GM19463 (cell line): ENCODE measurements around the gene CPEB2.

Source experiments
- ATAC-seq: cut with Tn5 transposase; IDR thresholded peaks from one replicate; pipeline ENCODE4 v1.9.1; 2021; ENCODE audit warnings: mild to moderate bottlenecking, moderate library complexity; ENCODE audit not compliant: unreplicated experiment

CPEB2 gene

DNA sequence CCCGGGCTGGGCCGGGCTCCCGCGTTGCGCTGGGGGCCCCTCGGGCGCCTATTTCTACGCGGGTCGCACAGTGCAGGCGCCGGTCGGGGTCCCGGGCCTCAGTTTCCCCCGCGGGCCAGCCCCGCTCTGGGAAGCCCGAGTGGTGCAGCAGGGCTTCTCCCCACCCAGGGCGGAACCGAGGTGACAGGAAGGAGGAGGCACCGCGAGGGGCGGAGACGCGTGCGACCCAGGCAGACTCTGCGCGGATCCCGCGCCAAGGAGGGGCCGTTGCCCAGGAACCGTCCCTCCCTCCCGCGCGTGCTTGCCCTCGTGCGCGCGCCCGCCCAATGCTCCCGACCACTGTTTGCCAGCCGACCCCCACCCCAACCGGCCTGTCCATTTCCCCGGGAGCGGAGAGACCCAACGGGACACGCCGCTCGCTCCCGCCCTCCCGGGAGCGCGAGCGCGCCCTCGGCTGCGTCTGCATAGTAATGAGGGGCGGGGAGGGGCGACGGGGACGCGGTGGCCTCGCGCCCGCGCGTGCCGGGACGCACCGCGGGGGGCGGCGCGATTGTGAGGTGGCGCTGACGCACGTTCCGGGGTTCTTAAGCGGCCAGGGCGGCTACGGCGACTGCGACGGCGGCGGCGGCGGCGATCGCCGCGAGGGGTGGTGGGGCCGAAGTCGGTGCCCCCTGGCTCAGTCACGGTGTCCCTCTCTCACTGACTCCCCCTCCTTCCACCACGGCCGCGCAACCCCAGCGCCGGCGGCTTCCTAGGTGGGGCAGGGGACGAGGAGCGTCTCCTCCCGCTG lies at the start of gene CPEB2:
Gene CPEB2, plus strand, starts transcription at position 613 of the 790 bp plus-strand sequence. CDS start 193 bp downstream, outside the sequence.
- ATAC-seq = peak; percentile 56

DNA sequence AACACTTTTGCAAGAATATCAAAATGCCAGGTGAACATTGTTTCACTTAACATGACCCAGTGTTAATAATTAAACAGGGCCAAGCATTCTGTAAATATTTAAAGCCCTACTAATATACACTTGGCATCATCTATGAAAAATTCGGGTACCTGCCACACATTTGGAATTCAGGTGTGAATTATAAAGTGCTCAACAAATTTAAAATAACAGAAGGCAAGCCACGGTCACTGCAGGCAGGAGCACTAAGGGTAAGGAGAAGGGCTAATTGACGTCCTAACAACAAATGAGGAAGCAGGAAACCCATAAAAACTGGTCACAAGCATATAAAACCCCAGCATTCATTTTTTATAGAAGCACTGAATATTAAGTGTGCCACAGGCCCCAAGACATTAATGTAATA lies 43.8 kb upstream of the CPEB2 start:
- ATAC-seq = no peak

DNA sequence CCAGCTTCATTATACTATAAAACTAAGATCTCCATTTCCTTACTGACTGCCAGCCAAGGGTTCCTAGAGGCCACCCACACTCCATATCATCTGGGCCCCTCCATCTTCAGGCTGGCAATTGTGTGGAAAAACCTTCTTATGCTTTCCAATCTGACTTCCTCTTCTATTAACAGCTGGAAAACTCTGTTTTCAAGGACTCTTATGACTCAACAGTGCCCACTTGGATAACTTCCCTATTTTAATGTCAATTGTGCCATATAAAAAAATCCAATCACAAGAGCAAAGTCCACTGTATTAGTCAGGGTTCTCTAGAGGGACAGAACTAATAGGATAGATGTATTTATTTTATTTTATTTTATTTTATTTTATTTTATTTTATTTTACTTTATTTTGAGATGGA lies 41.0 kb upstream of the CPEB2 start:
- no peak for ATAC-seq

DNA sequence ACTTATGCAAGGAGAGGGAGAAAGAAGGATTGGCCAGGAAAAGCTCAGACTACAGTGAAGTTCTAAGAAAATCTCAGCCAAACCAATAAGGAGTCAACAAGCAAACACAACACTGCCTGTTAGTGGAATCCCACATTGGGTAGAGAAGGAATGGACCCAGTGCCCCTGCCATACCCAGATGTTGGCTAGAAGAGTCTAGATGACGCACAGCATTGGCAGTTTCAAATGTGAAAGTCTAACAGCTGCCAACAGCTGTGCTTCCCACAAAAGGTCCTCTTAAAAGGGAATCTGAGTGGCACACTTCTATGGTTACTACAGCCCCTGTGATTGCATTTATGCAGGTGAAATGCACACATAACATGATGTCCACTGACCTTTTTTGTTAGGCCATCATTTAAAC lies 37.2 kb upstream of the CPEB2 start:
- ATAC-seq = no peak

DNA sequence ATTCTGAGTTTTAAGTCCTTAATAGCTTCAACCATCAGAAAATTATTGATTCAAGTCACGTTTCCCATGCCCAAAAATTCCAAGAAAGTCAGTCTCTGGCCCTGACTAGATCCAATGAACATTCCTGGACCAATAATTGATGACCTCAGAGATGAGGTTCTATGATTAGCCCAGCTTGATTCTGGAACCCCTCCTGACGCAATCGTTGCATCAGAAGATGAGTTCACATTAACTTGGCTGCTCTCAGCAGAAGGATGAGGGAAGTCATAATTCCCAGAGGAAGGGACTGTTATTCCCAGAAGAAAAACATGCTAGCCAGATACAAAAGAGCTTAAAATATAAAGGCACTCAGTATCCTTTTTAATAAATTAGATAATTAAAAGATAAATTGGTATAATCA lies 34.3 kb upstream of the CPEB2 start:
- ATAC-seq = no peak

DNA sequence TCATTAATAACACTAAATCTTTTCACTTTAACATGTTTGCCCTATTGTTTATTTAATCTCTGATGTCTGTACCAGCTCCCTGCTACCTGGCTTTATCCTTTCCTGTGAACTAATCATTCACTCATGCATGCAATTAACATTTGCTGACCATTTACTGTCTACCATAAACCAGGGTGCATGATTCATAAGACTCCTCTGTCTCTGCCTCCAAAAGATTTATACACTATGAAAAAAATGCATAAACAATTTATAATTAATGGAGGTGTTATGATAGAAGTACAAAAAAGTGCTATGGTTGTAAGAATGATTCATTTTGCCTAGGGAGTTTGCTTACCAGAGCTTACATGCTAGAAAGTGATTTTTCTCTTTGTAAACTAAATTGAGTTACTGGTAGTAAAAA lies 24.5 kb upstream of the CPEB2 start:
- no peak for ATAC-seq

DNA sequence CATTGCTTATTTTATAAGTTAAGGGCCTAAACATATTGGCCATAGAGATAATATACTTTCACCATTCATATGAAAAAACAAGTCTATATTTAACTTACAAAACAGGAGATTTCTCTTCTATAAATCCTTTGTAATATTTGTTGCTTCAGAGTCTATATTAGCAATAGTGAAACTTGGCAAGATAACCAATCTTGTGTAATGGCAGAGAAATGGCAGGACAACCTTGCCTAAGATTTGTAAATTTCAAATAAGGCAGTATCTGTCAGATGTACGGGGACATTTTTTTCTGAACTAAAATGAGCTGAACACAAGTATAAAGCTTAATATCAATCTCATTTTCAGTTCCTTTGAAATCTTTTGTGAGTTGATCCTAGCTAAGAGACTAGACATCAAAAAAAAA lies 17.8 kb upstream of the CPEB2 start:
- no peak for ATAC-seq

DNA sequence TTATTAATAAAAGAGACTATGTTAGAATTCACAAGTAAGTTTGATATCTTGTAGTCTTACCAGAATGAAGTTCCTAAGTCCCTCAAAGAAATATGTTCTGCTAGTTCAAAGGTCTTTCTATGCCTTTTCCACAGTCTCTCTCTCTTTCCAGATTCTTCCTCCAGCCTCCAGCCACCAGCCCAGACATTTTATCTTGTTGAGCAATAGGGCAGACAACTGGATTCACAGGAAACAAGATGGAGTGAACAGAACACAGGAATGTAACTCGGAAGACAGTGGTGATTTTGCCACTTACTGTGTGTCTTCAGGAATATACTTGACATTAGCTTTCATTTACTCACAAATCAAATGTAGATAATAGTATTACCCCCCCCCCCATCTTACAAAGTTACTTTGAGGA lies 17.1 kb upstream of the CPEB2 start:
- no peak for ATAC-seq

DNA sequence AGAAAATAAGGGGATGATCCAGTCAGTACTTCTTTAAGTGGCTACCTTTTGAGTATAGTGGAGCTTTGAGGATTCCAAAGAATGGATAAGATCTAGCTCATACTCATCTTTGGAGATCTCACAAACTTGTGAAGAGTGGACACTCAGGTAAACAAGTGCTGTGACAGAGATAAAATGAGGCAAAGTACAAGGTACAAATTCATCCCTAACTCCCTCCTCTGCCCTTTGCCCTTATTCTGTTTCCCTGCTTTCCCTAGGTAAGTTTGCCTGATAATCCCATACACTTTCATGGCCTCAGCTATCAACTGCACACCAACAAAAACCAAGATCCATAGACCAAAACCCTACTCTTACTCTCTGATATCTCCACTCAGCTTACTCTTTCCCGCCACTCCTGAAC lies 16.4 kb upstream of the CPEB2 start:
- ATAC-seq = no peak

DNA sequence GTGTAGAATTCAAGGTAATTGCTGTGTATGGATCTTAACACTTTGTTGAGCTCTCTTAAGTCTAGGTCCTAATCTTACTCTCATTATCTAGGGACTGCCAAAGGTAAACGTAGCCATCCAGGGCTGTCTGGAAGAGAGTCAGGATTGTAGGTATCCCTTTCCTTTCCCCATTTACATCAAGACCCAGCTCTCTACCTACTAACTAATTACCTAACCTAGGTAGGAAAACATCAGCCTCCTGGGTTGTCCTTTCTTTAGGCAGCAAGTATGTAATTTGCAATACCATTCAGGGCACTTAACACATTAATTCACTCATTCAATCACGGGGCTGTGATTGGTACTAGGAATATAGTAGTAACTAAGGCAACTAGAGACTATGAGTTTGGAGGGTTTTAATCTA lies 15.2 kb upstream of the CPEB2 start:
- no peak for ATAC-seq

DNA sequence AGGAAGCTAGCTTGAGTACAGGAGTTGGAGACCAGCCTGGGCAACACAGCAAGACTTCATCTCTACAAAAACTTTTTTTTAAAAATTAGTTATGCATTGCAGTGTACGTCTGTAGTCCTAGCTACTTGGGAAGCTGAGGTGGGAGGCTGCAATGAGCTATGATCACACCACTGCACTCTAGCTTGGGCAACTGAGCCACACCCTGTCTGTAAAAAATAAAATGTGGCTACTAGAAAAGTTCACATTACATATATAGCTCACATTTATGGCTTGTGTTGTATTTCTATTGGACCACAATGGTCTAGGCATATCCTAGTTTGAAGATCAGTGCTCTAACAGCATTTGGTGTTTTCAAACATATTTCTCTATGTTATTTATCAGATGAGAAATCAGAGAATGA lies 11.8 kb upstream of the CPEB2 start:
- ATAC-seq = no peak

DNA sequence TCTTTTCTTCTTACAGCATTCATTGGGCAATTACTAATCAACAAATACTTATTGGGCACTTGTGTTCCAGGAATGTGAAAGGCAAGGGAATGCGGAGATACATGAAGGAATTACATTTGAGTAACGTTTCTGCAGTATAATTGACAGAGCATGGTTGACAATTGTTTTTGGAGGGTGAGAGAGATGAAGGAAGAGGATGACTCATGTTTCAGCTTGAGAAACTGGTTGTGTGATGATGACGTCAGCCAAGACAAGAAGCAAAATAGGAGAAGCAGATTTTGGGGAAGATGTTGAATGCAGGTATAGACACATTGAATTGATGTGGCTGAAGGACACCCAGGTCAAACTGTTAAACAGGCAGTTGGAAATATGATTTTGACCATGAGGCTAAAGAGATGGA lies 8.0 kb upstream of the CPEB2 start:
- no peak for ATAC-seq

DNA sequence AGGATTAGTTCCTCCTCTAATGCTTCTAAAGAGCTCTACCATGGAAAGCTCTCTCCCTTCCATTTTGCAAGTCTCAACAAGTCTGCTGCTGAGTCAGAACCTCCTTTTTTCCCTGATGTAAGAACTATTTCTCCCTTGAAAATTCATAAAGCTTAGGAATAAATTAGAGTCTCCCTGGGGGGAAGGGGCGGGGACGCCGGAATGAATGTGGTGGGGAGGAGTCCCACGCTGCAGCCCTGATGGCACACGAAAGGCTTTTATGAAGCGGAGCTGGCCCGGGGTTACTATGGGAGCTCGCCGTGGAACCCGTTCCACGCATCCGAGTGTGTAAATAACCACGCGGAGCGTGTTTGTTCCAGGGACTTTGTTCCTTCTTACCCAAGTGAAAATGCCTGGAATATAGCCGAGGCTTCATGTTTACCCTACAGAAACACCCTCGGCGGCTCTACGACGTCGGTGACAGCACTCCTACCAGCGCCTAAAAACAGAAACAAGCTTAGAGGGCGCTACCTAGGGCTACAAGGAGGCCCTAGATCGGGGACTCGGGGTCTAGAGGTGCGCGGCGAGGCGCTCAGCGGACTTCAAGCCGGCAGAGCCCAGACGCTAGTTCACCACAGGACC lies 923 bp upstream of the CPEB2 start:
- ATAC-seq = peak; percentile 19

DNA sequence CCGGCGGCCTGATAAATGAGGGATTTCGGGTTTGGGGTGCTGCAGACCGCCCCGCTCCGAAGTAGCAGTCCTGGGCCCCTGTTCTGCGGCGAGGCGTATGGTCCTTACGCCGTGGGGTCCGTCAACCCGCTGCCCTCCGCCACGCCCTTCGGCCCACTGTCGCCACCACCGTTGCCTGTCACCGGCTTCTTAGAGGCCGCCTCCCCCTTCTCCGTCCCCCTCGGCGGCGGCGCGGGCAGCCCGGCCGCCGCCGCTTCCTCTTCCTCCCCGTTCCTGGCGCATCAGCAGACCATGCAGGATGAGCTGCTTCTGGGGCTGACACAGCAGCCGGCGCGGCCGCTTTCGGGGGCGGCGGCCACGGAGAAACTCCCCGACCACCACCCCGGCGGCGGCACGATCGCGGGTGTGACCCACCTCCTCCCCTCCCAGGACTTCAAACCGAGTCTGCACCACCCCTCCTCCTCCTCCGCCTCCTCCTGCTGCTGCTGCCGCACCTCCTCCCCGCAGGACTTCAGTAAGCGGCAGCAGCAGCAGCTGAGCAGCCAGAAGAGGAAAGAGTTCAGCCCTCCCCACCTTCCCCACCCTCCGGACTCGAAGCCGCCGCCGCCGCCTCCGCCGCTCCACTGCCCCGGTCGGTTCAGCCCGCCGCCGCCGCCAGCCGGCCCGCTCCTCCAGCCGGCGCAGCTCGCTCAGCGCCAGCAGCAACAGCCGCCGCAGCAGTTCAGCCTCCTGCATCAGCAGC lies 549 bp downstream of the CPEB2 start:
- peak; percentile 15 for ATAC-seq

DNA sequence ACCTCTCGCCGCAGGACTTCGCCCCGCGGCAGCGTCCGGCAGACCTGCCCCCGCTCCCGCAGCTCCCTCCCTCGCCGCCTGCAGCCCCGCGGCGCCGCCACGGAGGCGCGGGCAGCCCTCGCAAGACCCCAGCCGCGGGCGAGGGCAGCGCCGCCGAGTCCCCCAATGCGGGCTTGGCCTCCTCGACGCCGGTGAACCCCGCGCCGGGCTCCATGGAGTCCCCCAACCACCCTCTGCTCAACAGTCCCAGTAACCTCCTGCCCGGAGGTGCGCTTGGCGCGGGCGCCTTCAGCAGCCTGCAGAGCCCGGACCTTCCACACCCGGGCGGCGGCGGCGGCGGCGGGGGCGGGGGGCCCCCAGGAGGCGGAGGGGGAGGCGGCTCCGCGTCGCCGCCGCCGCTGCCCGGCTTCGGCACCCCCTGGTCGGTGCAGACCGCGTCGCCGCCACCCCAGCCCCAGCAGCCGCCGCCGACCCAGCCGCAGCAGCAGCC lies 1.2 kb downstream of the CPEB2 start:
- peak; percentile 13 for ATAC-seq

DNA sequence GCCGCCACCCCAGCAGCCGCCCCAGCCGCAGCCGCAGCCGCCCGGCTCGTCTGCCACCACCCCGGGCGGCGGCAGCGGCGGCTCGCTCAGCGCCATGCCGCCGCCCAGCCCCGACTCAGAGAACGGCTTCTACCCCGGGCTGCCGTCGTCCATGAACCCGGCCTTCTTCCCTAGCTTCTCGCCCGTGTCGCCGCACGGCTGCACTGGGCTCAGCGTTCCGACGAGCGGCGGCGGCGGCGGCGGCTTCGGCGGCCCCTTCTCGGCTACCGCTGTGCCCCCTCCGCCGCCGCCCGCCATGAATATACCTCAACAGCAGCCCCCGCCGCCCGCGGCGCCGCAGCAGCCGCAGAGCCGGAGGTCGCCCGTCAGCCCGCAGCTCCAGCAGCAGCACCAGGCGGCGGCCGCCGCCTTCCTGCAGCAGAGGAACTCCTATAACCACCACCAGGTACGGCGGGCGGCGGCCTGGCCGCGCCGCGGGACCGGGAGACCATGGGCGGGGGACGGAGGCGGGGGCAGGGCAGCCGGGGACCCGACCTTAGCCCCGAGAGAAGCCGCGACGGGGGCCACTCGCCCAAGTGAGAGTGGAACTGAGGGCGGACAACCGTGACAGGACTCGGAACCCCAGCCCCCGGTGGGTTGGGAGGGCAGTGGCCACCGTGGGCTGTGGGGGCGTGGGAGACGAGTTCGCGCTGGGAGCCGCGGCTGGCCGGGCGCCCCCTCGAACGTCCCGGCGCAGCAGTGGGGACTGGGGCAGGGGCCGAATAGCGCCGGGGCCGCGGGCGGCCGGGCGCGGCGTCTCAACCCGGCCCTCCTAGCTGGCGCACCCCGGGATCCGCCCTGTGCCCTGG lies 1.8 kb downstream of the CPEB2 start:
- ATAC-seq = peak; percentile 2

DNA sequence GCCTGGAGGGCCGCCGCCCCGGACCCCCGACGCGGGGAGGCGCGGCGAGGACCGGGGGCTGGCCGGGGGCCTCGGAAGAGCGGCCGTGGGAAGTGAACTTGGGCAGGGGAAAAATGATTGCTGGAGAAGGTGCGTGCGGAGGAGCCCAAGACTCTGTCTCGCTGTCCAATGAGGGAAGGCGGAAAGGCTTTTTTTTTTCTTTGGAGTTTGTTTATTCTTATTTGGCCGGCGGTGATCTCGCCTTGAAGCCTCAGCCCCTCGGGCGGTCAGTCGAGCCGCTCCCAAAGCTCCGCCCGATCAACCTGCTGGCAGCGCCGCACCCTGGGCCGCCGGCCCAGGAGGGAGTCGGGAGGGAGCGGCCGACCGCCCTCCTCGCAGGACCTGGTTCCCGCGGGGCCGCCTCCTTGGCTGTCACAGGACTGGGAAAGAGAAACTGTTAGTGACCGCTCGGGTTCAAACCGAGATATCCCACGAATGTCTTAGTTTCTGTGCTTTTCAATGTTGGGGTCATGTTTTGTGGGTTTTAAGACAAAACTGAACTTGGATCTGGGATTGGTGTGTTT lies 2.5 kb downstream of the CPEB2 start:
- ATAC-seq = no peak

DNA sequence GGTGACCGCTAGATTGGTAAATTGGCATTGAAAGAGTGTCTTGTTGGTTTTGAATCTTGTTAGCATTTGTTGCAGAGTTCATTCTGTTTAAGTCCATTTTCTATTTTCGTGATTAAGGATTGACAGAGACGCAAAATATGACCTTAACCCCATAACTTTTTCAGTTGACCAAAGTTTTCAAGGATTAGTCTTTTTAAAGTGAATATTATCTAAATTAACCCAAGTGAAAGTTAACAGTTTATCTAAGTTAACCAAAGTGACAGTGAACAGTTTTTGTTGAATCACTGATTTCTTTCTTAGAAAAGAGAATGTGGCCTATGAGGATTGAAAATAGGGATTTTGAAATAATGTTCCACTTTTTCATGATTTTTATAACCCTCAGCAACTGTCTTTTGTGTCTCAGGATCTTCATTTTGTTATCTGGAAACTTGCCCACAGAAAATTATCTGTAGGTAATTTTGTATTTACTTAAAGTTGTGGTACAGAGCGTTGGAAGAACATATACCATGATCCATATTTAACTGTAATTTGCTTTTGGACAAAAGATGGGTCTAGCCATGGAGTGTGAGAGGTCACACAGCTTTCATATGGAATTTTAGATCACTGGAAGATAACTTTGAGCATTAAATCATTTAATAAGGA lies 3.3 kb downstream of the CPEB2 start:
- no peak for ATAC-seq

DNA sequence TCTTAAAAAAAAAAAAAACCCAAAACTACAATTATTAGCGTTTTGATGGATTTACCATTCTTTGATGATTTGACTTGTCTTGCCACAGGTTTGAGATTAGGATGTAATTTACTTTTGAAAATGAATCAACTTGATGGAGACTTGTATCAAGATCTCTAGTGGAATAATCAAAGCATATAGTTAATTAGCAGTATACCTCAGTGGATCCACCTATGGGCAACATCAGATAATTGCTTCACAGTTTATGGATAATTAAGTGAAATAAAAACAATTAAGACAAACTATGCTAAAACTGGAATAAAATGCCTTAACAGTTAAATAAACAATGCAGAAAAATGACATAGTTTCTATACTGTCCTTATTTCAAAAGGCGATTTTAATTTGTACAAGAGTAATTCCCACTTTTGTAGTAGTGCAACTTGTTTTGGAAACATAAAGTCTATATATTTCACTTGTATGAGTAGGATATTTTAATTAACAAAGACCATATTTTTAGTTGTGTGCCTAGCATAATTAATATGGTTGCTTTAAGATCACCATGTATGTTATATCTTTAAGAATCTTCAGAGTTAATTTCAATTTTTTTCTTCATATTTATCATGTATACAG lies 4.2 kb downstream of the CPEB2 start:
- ATAC-seq = no peak

DNA sequence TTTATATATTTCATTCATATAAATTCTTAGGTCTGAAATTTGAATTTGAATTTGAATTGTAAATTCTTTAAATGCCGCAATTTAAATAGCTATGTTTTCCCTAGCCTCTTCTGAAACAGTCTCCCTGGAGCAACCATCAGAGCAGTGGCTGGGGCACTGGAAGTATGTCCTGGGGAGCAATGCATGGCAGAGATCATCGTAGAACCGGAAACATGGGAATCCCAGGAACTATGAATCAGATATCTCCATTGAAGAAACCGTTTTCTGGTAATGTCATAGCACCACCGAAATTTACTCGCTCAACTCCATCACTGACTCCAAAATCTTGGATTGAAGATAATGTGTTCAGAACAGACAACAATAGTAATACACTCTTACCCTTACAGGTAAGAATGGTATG lies 4.9 kb downstream of the CPEB2 start:
- ATAC-seq = no peak
